ENCODE data around the gene PNMA6E.

DNA sequence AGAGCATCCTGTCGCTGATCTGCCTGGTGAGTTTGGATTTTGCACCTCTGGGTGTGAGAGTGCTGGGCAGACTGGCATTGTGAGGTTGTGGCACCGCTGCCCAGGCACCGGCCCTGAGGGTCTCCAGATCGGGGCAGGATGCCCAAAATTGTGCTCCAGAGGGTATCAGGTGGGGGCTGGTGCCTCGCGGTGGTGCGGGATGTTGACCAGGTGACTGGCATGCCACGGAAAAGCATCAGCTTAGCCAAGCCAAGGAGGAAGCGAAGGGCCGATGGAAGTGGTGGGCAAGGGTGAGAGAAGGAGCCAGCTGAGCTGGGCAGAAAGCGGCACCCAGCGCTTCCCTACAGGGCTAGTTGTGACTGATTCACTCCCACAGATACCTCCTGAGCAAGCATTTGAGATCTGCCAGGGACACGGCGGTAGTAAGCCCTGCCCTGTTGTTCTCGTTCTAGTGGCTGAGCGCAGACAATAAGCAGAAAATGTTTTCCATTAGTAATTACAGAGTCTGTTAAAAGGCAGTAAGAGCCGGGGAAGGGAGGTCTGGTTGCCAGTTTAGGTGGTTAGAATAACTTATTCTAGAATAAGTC is 10.9 kb upstream of the PNMA6E start:
- TF ChIP-seq MAFK (IDR thresholded peaks at IDR 0.05; ENCODE audit: partially characterized antibody) (no peak), BHLHE40 (IDR thresholded peaks at IDR 0.05; ENCODE audit: low read depth, low read length) (no peak), RAD21 (conservative IDR thresholded peaks at IDR 0.05 in 1 of 2, IDR thresholded peaks at IDR 0.05 in 1 of 2) (no peak), MYC (IDR thresholded peaks at IDR 0.05; ENCODE audit: borderline replicate concordance, low read length) (no peak), FOSL2 (IDR thresholded peaks at IDR 0.05) (no peak), FOSL2 (CRISPR knock-in tag; IDR thresholded peaks at IDR 0.05) (no peak), ZSCAN20 (CRISPR knock-in tag; IDR thresholded peaks at IDR 0.05) (no peak), RFX5 (IDR thresholded peaks at IDR 0.05) (no peak)
- TF ChIP-seq, protein P1, sequence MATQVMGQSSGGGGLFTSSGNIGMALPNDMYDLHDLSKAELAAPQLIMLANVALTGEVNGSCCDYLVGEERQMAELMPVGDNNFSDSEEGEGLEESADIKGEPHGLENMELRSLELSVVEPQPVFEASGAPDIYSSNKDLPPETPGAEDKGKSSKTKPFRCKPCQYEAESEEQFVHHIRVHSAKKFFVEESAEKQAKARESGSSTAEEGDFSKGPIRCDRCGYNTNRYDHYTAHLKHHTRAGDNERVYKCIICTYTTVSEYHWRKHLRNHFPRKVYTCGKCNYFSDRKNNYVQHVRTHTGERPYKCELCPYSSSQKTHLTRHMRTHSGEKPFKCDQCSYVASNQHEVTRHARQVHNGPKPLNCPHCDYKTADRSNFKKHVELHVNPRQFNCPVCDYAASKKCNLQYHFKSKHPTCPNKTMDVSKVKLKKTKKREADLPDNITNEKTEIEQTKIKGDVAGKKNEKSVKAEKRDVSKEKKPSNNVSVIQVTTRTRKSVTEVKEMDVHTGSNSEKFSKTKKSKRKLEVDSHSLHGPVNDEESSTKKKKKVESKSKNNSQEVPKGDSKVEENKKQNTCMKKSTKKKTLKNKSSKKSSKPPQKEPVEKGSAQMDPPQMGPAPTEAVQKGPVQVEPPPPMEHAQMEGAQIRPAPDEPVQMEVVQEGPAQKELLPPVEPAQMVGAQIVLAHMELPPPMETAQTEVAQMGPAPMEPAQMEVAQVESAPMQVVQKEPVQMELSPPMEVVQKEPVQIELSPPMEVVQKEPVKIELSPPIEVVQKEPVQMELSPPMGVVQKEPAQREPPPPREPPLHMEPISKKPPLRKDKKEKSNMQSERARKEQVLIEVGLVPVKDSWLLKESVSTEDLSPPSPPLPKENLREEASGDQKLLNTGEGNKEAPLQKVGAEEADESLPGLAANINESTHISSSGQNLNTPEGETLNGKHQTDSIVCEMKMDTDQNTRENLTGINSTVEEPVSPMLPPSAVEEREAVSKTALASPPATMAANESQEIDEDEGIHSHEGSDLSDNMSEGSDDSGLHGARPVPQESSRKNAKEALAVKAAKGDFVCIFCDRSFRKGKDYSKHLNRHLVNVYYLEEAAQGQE (IDR thresholded peaks at IDR 0.05): no peak
- TF ChIP-seq, protein P2, sequence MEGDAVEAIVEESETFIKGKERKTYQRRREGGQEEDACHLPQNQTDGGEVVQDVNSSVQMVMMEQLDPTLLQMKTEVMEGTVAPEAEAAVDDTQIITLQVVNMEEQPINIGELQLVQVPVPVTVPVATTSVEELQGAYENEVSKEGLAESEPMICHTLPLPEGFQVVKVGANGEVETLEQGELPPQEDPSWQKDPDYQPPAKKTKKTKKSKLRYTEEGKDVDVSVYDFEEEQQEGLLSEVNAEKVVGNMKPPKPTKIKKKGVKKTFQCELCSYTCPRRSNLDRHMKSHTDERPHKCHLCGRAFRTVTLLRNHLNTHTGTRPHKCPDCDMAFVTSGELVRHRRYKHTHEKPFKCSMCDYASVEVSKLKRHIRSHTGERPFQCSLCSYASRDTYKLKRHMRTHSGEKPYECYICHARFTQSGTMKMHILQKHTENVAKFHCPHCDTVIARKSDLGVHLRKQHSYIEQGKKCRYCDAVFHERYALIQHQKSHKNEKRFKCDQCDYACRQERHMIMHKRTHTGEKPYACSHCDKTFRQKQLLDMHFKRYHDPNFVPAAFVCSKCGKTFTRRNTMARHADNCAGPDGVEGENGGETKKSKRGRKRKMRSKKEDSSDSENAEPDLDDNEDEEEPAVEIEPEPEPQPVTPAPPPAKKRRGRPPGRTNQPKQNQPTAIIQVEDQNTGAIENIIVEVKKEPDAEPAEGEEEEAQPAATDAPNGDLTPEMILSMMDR (IDR thresholded peaks at IDR 0.05): no peak
